ENCODE data around the gene KRT16. TPM values are rescaled to one million over a fixed set of nuclear protein-coding genes. Genes with fewer than 3 reads are reported as not detected.
"Not testable (repeated sequence)": the region's sequence is repeated elsewhere in the genome, so short reads cannot be mapped to it uniquely, and the experiment has no call there.

KRT16 gene
- total RNA-seq, result not detected

DNA sequence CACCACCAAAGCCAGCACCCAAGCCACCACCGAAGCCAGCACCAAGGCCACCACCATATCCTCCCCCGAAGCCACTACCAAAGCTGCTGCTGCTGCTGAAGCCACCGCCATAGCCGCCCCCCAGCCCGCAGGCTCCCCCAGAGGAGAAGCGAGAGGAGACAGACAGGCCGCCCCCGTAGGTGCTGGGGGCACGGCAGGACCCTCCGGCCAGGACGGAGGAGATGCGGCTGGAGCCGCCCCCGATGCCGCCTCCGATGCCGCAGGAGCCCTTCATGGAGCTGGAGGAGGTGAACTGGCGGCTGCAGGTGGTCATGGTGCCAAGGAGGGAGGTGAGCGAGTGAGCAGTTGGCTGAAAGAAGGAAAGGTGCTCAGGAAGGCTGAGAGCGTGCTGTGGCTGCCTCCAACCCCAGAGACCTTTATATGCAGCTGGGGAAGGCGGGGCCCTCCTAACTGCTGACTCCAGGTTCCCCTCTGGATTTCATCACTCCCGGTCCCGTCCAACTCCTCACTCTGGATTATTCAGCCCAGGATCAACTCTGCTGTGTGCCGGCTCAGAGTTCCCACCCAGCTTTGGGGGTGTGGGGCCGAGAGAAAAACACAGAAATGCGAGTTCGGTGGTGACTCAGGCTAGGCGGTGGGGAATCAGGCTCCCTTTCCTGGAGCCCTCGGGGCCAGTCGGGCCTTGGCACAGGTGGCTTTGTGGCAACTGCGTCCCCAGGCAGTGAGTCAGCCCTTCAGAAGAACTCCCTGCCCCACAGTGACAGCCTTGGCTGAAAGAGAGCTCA, at the start of gene KRT16:
KRT16 (minus strand) TSS at position 392 of the 785 bp plus-strand sequence; CDS start at position 313, 79 bp downstream.
- POLR2A ChIA-PET; H3K27ac Mint-ChIP-seq; H3K4me3 Mint-ChIP-seq; H3K27me3 Mint-ChIP-seq; H3K4me1 Mint-ChIP-seq; H3K36me3 Mint-ChIP-seq (ENCODE audit: low read depth); DNase-seq; H3K9me3 Mint-ChIP-seq; CTCF ChIA-PET: not testable (repeated sequence)

DNA sequence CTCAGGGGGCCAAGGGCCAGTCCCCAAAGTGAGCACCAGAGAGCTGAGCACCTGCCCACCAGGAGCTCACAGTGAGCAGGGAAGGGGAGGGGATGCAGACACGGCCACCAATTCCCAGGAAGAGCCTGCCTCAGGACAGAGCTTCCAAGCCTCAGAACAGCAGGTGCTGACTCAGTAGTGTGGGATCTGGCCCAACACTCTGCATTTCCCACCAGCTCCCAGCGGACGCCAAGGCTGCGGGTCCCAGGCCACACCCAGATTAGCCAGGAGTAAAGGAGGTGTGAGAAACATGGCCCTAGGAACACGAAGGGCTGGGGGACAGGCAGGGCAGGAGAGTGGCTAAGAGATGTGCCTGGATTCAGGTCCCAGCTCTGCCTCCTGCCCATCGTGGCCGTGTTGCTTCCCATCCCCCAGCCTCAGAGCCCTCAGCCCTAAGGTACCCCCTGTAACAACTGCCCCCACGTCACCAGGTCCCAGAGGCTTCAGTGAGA, 47.7 kb upstream of the KRT16 start:
- CTCF ChIA-PET, result interaction anchor here (0.9 to 9.6 kb wide), 4 partner anchors 11 to 109 kb away, joined by 3 to 330 read pairs (median 94); no protein-coding TSS in a partner anchor
- no peaks in the 10 kb centered on the region for H3K9me3 Mint-ChIP-seq
- POLR2A ChIA-PET, result interaction anchor here (2.2 kb wide), 1 partner anchor 29 kb away, joined by 6 read pairs; the partner anchor contains the start of gene EIF1
- DNase-seq, result no peak
- peaks cover 3% of the 10 kb centered on the region for H3K4me1 Mint-ChIP-seq
- H3K27ac Mint-ChIP-seq, result no peak overlapping the region
- H3K4me3 Mint-ChIP-seq, result no peak overlapping the region
- peaks cover 11% of the 10 kb centered on the region for H3K27me3 Mint-ChIP-seq
- no peaks in the 10 kb centered on the region for H3K36me3 Mint-ChIP-seq (ENCODE audit: low read depth)

DNA sequence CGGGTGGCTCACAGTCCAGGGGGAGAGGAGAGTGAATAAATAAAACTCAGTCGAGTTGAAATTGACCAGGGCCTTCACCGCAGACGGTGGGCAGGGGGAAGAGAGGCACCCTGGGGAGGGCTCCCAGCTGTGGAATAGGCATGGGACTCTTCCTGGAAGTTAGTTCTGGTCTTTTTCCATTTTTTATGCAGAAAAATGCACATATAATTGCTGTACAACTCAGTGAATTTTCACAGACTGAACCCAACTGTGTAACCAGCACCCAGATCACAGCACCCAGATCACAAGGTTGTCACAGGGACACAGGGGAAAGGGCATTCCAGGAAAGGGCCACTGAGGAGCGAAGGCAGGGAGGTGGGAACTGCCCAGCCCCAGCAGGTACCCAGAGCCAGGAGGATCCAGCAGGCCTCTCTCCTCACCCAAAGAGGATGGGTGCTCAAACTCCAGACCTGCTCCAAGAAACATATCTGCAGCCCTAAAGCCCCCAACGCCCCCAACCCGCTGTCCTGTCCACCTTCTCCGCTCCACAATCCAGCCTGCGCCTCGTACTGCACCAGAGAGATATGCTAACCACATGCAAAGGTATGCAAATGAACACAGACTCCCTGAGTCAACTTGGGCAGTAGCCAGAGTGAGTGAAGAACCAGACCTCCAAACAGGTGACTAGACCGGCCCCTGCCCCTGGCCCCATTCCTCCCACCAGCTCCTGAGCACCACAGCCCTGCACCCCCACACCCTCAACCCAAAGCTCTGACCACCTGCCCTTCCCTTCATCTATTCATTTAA, 47.1 kb upstream of the KRT16 start:
- ChIA-PET POLR2A (interaction anchor here (2.2 kb wide), 1 partner anchor 29 kb away, joined by 6 read pairs; the partner anchor contains the start of gene EIF1), CTCF (interaction anchor here (0.9 to 9.6 kb wide), 3 partner anchors 11 to 109 kb away, joined by 3 to 330 read pairs (median 184); no protein-coding TSS in a partner anchor)
- Mint-ChIP-seq H3K27ac (no peak overlapping the region), H3K27me3 (peaks cover 8% of the 10 kb centered on the region), H3K4me3 (no peak overlapping the region), H3K36me3 (ENCODE audit: low read depth) (no peaks in the 10 kb centered on the region), H3K4me1 (peaks cover 3% of the 10 kb centered on the region), H3K9me3 (no peaks in the 10 kb centered on the region)
- DNase-seq, result no peak

DNA sequence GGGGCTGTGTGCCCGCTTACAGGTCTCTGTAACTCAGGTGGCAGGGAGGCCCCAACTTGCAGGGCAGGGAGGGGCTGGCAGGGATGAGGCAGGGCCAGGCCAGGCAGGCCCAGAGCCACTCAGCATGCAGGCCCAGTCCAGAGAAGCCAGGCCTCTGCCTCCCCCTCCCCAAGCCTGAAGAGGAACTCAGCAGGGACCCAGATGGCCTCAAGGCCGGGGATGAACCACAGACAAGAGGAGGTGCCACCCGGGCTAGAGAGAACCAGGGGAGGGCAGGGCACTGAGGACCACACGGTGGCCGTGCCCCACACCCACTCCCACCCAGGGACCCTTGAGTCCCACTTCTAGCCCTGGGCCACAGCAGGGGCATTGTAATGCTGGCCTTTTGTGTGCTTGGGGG, 46.3 kb upstream of the KRT16 start:
- H3K27me3 Mint-ChIP-seq, result peaks cover 8% of the 10 kb centered on the region
- no peak overlapping the region for H3K4me3 Mint-ChIP-seq
- H3K9me3 Mint-ChIP-seq, result no peaks in the 10 kb centered on the region
- CTCF ChIA-PET, result interaction anchor here (0.7 to 2.3 kb wide), 2 partner anchors 9 to 10 kb away, joined by 3 to 14 read pairs; no protein-coding TSS in a partner anchor
- H3K27ac Mint-ChIP-seq, result no peak overlapping the region
- H3K36me3 Mint-ChIP-seq (ENCODE audit: low read depth), result no peaks in the 10 kb centered on the region
- DNase-seq, result no peak
- POLR2A ChIA-PET, result no interaction called here
- H3K4me1 Mint-ChIP-seq, result peaks cover 3% of the 10 kb centered on the region

DNA sequence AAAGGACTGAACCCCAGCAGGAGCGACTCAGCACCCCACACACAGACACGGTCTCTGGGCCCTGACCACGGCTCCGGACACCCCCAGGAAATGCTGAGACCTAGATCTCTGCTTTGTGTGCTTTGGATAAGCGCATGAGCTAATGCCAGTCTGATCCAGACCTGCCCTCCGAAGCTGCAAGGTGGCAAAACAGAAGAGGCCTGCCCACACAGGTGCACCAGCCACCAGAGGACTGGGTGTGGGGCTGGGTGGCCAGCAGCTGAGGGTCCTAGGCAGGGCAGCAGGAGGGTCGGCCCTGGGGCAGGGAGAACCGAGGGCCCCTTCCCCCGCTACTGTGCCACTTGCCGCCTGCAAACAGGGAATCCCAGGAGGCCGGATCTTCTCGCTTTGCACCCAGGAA, 45.4 kb upstream of the KRT16 start:
- H3K27ac Mint-ChIP-seq, result no peak overlapping the region
- DNase-seq, result no peak
- CTCF ChIA-PET, result interaction anchor here (0.7 to 2.3 kb wide), 2 partner anchors 9 to 10 kb away, joined by 3 to 14 read pairs; no protein-coding TSS in a partner anchor

DNA sequence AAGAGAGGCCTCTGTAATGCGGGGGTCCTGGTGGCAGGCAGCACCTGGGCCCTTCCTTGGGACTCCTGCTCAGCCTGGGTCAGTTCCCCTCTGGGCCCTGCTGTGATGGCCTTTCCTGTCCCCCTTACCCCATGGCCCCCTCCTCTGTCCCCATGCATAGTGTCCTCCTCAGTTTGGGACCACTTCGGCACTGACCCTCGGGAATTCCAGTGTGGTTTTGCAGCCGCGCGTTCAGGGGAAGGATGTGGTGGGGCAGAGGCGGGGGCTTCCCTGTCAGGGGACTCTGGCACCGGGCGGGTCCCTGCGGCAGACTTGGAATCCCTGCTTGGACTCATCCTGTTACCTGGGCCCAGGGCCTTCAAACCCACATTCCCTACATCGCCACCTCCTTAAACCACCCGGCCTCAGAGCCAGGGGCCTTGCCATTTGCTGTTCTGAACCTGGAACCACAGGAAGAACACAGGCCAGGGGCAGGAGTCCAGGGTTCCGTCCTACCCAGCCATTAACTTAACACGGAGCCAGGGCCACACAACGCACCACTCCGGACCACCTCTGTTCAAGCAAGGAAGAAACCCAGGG, 44.7 kb upstream of the KRT16 start:
- H3K9me3 Mint-ChIP-seq, result no peaks in the 10 kb centered on the region
- no peak for DNase-seq
- no peak overlapping the region for H3K4me3 Mint-ChIP-seq
- H3K4me1 Mint-ChIP-seq, result no peaks in the 10 kb centered on the region
- ChIA-PET CTCF (interaction anchor here (2.3 kb wide), 1 partner anchor 9 kb away, joined by 14 read pairs; no protein-coding TSS in a partner anchor), POLR2A (no interaction called here)
- H3K27ac Mint-ChIP-seq, result no peak overlapping the region
- H3K36me3 Mint-ChIP-seq (ENCODE audit: low read depth), result no peaks in the 10 kb centered on the region
- H3K27me3 Mint-ChIP-seq, result peaks cover 2% of the 10 kb centered on the region

More for the DNA sequence above, 45.4 kb upstream of the KRT16 start:
- Mint-ChIP-seq H3K36me3 (ENCODE audit: low read depth) (no peaks in the 10 kb centered on the region), H3K27me3 (peaks cover 2% of the 10 kb centered on the region), H3K4me3 (no peak overlapping the region), H3K4me1 (no peaks in the 10 kb centered on the region), H3K9me3 (no peaks in the 10 kb centered on the region)
- POLR2A ChIA-PET, result interaction anchor here (0.7 kb wide), 1 partner anchor 30 kb away, joined by 3 read pairs; no protein-coding TSS in a partner anchor

DNA sequence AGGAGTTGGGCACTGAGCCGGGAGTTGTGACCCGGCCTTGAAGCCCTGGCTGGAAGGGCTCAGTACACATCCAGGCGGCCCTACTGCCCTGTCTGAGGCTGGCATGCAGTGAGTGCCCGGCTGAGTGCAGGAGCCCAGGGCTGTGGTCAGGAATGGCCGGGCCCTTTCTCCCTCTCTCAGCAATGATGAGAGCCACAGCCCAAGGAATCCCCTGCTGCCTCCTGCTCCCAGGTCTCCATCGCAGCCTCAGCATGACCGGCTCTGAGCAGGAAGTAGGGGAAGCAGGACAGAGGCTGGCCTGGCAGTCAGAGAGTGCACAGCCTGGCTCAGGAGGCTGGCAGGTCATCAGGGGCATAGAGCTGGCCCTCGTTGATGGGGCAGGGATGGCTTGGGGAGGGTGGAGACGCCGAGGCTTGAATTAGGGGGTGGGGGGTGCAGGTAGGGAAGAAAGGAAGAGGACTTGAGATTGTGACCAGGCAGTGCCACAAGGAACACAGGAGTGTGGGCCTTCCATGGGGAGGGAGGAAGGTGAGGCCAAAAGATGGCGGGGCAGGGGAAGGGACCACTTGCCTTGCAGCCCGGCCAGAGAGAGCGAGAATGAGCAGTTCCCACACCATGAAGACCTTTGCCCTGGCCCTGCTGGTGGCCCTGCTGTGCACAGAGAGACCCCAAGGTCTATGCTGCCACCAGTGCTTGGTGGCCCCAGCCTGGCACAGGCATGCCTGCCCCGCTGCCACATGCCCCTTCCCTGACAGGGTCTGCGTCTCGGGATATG, 43.9 kb upstream of the KRT16 start:
- ChIA-PET CTCF (interaction anchor here (2.3 kb wide), 1 partner anchor 8 kb away, joined by 14 read pairs; no protein-coding TSS in a partner anchor), POLR2A (no interaction called here)
- H3K36me3 Mint-ChIP-seq (ENCODE audit: low read depth), result no peaks in the 10 kb centered on the region
- no peak overlapping the region for H3K4me3 Mint-ChIP-seq
- H3K27ac Mint-ChIP-seq, result no peak overlapping the region
- H3K9me3 Mint-ChIP-seq, result no peaks in the 10 kb centered on the region
- no peaks in the 10 kb centered on the region for H3K4me1 Mint-ChIP-seq
- H3K27me3 Mint-ChIP-seq, result peaks cover 2% of the 10 kb centered on the region
- no peak for DNase-seq

DNA sequence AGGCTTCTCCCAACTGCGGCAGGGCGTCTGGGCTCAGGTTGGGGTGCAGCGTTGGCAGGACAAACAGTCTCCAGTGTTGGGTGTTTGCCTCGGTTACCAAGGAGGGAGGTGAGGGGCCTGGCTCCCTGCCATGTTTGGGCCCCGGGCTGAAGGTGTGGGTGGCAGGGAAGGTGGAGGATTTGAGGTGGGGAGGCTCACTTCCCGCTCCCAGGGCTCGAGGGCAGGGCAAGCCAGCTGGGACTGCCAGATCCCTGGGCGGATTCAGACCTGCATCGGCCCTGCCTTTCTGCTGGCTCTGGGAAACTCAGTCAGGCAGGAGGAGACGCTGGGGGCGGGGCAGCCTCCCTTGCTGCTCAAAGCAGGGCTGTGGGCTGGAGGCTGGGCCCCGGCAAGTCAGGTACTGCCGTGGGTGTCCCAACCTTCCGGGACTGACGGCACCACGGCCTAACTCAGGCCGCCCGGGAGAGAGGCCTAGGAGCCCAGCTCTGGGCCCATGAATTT, 43.1 kb upstream of the KRT16 start:
- no peak overlapping the region for H3K27ac Mint-ChIP-seq
- no peak for DNase-seq
- peaks cover 2% of the 10 kb centered on the region for H3K27me3 Mint-ChIP-seq
- no peak overlapping the region for H3K4me3 Mint-ChIP-seq
- H3K4me1 Mint-ChIP-seq, result no peaks in the 10 kb centered on the region
- H3K36me3 Mint-ChIP-seq (ENCODE audit: low read depth), result no peaks in the 10 kb centered on the region
- ChIA-PET CTCF (no interaction called here), POLR2A (no interaction called here)
- no peaks in the 10 kb centered on the region for H3K9me3 Mint-ChIP-seq

DNA sequence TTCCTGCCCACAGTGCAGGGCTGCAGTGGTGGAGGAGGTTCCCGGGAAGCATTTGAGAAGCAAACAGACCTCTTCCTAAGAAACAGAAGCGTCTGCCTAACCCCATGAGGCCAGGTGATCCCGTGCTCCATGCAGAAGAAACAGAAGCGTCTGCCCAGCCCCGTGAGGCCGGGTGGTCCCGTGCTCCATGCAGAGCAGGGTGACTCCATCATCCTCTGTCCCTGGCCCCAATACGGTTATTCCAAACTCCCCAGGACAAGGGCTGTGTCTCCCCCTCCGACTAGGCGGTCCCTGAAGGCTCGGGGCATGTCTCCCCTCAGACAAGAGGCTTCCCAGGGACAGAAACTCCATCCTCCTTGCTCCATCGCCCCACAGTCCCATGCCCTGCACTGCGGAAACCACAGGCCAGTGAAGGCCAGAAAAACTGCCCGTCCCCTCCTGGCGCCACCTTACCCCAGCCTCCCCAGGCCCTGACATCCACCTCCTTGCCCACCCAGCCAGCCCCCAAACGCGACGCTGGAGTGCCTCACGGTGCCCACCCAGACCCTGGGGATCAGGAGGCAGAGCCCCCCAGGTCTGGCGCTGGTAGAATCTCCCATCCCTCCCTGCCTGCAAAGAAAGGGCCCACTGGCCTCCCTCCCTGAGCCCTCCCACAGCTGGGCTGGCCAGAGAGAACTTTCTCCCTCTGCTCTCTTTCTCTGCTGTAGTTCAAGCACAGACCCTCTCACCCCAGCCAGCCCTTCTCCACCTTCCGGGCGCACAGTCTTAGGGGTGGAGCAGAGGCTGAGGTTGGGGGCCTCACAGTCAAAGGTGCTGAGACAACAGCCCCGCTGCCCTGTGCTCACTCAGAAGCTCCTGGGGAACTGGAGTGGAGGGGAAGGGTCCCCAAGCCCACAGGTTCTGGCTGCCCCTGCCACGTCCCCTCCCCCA, 42.4 kb upstream of the KRT16 start:
- ChIA-PET CTCF (interaction anchor here (11.7 kb wide), 1 partner anchor 9 kb away, joined by 330 read pairs; no protein-coding TSS in a partner anchor), POLR2A (no interaction called here)
- Mint-ChIP-seq H3K4me1 (no peaks in the 10 kb centered on the region), H3K27me3 (peaks cover 2% of the 10 kb centered on the region), H3K9me3 (no peaks in the 10 kb centered on the region), H3K36me3 (ENCODE audit: low read depth) (no peaks in the 10 kb centered on the region), H3K4me3 (no peak overlapping the region), H3K27ac (no peak overlapping the region)
- no peak for DNase-seq

DNA sequence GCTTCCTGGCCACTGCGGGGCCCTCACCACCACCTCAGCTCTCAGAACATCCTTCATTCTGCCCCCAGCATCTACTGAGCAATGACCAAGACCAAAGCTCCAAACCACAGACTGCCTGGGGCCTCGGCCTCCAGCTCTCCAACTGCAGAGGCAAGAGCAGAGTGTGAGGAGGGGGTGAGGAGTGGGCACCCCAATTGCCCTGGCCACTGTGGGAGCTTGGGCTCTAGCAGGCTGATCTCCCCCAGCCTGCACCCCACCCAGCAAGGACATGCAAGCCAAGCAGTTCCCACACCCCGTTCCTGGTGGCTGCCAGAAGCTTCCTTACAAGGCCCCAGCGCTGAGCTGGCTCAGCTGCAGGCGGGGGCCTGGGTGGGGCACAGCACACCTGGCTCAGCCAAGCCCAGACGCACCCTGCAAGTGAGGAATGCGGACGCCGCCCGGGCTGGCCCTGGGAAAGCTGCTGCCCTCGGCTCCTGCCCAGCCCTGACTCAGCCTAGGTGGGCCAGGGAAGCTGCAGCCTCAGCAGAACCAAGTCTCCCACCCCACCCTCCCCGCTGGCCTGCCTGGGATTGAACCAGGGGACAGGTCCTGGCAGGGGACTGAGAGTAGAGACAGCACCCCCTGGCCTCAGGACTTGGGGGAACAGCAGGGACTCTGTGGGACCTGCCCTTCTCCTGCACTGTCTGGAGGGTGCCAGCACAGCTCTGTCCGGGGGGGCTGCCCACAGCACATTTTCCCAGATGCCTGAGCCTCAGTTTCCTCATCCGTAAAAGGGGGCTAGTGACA, 41.5 kb upstream of the KRT16 start:
- H3K9me3 Mint-ChIP-seq, result no peaks in the 10 kb centered on the region
- H3K4me3 Mint-ChIP-seq, result no peak overlapping the region
- no peak for DNase-seq
- no peaks in the 10 kb centered on the region for H3K4me1 Mint-ChIP-seq
- H3K27ac Mint-ChIP-seq, result no peak overlapping the region
- ChIA-PET POLR2A (interaction anchor here (1.5 to 2.0 kb wide), 2 partner anchors 12 to 35 kb away, joined by 6 read pairs; no protein-coding TSS in a partner anchor), CTCF (interaction anchor here (11.7 kb wide), 1 partner anchor 10 kb away, joined by 330 read pairs; no protein-coding TSS in a partner anchor)
- H3K36me3 Mint-ChIP-seq (ENCODE audit: low read depth), result no peaks in the 10 kb centered on the region
- peaks cover 2% of the 10 kb centered on the region for H3K27me3 Mint-ChIP-seq

All from activated CD4-positive, alpha-beta memory T cell treated with anti-CD3 and anti-CD28 coated beads, Interleukin-2, amount 10 ng/mL, durations not matched to agents 7 days and 5 days (primary cell).